Endothelial cell of umbilical vein (primary cell): ENCODE data around the gene KRTAP10-7. TPM values are rescaled to one million over a fixed set of nuclear protein-coding genes. Genes with fewer than 3 reads are reported as not detected.

Source experiments
- BruUV-seq: library from RNA; stranded (reverse); fragments of 400-500 nt; replicated peaks from 2 replicates; lab custom pipeline; 2021; lab: Mats Ljungman, UMichigan
- CTCF ChIA-PET: fragments of 300-600, 350-600 bp; sonication (Branson Sonifier 250); formaldehyde crosslinking; loops from one replicate; lab custom pipeline; 2021; ENCODE audit warnings: antibody characterized with exemption, inconsistent platforms; lab: Charles Lee
- POLR2A ChIA-PET: fragments of 300-600, 350-600 bp; sonication (Branson Sonifier 250); formaldehyde crosslinking; loops from one replicate; lab custom pipeline; 2021; ENCODE audit warnings: antibody characterized with exemption, inconsistent platforms; lab: Charles Lee
- DNase-seq: peaks from one replicate; pipeline ENCODE4 v3.0.0-alpha.2; 2011; ENCODE audit warnings: low read depth, low spot score
- FAIRE-seq: peaks from 2 replicates; lab custom pipeline; 2011; peaks lifted over from hg19 to GRCh38; lab: Jason Lieb, UNC
- H2AFZ ChIP-seq: 2 replicates; pipeline ENCODE4 v1.6.0; 2012; ENCODE audit warnings: low read depth, low read length, control low read depth, inconsistent platforms
- H3K27ac ChIP-seq: 2 replicates; pipeline ENCODE4 v1.5.1; 2011; ENCODE audit warnings: low read depth, mild to moderate bottlenecking, control low read depth, low read length, moderate library complexity; ENCODE audit not compliant: insufficient read depth
- H3K27me3 ChIP-seq, 2 experiments: 2 replicates each; pipeline versions ENCODE4 v1.6.0 to v1.6.1; 2011; ENCODE audit warnings: low read length in 2 of 2, mixed read lengths in 1 of 2; ENCODE audit not compliant: control insufficient read depth in 2 of 2, insufficient read depth in 2 of 2
- H3K36me3 ChIP-seq, 2 experiments: 2 replicates in 1 of 2; 3 replicates in 1 of 2; pipeline ENCODE4 v1.5.1; 2011; ENCODE audit warnings: low read length in 2 of 2, mild to moderate bottlenecking in 1 of 2, moderate library complexity in 1 of 2; ENCODE audit not compliant: control insufficient read depth in 2 of 2, insufficient read depth in 2 of 2; ENCODE audit errors: extremely low read depth in 1 of 2
- H3K4me1 ChIP-seq: 3 replicates; pipeline ENCODE4 v1.5.1; 2011; ENCODE audit warnings: mild to moderate bottlenecking, low read length; ENCODE audit not compliant: control insufficient read depth, insufficient read depth; ENCODE audit errors: extremely low read depth
- H3K4me2 ChIP-seq: 2 replicates; pipeline ENCODE4 v1.6.1; 2011; ENCODE audit warnings: low read length, control low read depth, mixed read lengths; ENCODE audit not compliant: insufficient read depth
- H3K4me3 ChIP-seq, 3 experiments: fragments of 200-600 bp in 1 of 3; sonication (generic), shearing (Covaris generic) in 1 of 3; replicated peaks in 1 of 3; 2 replicates each; pipeline ENCODE4 v1.5.1; 2011 to 2016; ENCODE audit warnings: control low read depth in 3 of 3, low read length in 3 of 3, mild to moderate bottlenecking in 2 of 3, inconsistent platforms in 1 of 3, low read depth in 1 of 3, moderate library complexity in 1 of 3; ENCODE audit not compliant: insufficient read depth in 1 of 3
- H3K79me2 ChIP-seq: 2 replicates; pipeline ENCODE4 v1.6.0; 2012; ENCODE audit warnings: low read length, inconsistent platforms; ENCODE audit not compliant: control insufficient read depth, insufficient read depth
- H3K9ac ChIP-seq: replicated peaks from 2 replicates; pipeline ENCODE3; 2011; ENCODE audit warnings: low read length, control low read depth; ENCODE audit not compliant: insufficient read depth; ENCODE audit errors: extremely low read depth
- H3K9me1 ChIP-seq: replicated peaks from 3 replicates; pipeline ENCODE4 v1.6.0; 2011; ENCODE audit warnings: mild to moderate bottlenecking, low read length; ENCODE audit not compliant: control insufficient read depth, insufficient read depth; ENCODE audit errors: extremely low read depth
- H3K9me3 ChIP-seq: replicated peaks from 2 replicates; pipeline ENCODE4 v1.5.1; 2012; ENCODE audit warnings: low read length, inconsistent platforms; ENCODE audit not compliant: control insufficient read depth, insufficient read depth
- H4K20me1 ChIP-seq: replicated peaks from 2 replicates; pipeline ENCODE3; 2011; ENCODE audit warnings: mild to moderate bottlenecking, low read length; ENCODE audit not compliant: control insufficient read depth, insufficient read depth; ENCODE audit errors: extremely low read depth
- POLR2A ChIP-seq: IDR thresholded peaks from 2 replicates; pipeline ENCODE4 v1.6.1; 2012; ENCODE audit warnings: low read depth, mild to moderate bottlenecking, control low read depth, low read length
- POLR2AphosphoS5 ChIP-seq: IDR thresholded peaks from 2 replicates; pipeline ENCODE4 v1.6.1; 2012; ENCODE audit warnings: low read depth, mild to moderate bottlenecking, control low read depth, low read length, moderate library complexity; ENCODE audit not compliant: insufficient read depth
- dilution Hi-C: fragments of 300-500 bp; cut with MboI; formaldehyde crosslinking; loops from one replicate; pipeline ENCODE4 v1.15.0; 2019; ENCODE audit warnings: low sequenced_read_pairs; ENCODE audit not compliant: extremely low pct_ligation_motif_present
- intact Hi-C: fragments of 100-400 bp; cut with micrococcal nuclease; formaldehyde crosslinking; loops from one replicate; pipeline ENCODE4 v1.10.0; 2022
- polyA plus RNA-seq, 4 experiments: library from polyadenylated mRNA; depleted of rRNA in 3 of 4; stranded (reverse) in 3 of 4; unstranded in 1 of 4; fragments of >200 nt; gene quantifications; 2 replicates each; pipeline versions ENCODE4 v1.2.1 to v1.2.3, GENCODE V29; 2011 to 2012; ENCODE audit warnings: missing spikeins in 1 of 4
- total RNA-seq: library from RNA; stranded (reverse); gene quantifications from 2 replicates; pipeline ENCODE4 v1.2.3, GENCODE V29; 2021
- TF ChIP-seq, protein P1 (sequence below), 2 donors: IDR thresholded peaks; 1 replicate in 1 of 2; 2 replicates in 1 of 2; pipeline ENCODE4 v1.5.1; 2011; ENCODE audit warnings: low read length in 2 of 2, mild to moderate bottlenecking in 2 of 2, moderate library complexity in 2 of 2, control low read depth in 1 of 2, inconsistent platforms in 1 of 2, low read depth in 1 of 2; ENCODE audit not compliant: insufficient read depth in 1 of 2; ENCODE audit errors: extremely low read depth in 1 of 2
- TF ChIP-seq, protein P2 (sequence below): IDR thresholded peaks from 2 replicates; pipeline ENCODE4 v1.6.1; 2011; ENCODE audit not compliant: insufficient read depth, insufficient read length

KRTAP10-7 gene
- total and polyA plus RNA-seq, 2 donors (not counting 3 experiments of a cell fraction or from before 2014, with no cell fraction given), result not detected

- Histone ChIP-seq H3K4me2 (no peak overlapping the region), H3K36me3 (no peaks in the 10 kb centered on the region), H3K27ac (no peak overlapping the region), H2AFZ (no peak overlapping the region), H3K27me3 (peaks cover 0 to 2% of the 10 kb centered on the region in 2 experiments), H3K4me1 (no peaks in the 10 kb centered on the region), H3K9me1 (no peaks in the 10 kb centered on the region), H3K9ac (no peak overlapping the region), H3K79me2 (no peaks in the 10 kb centered on the region), H3K9me3 (no peaks in the 10 kb centered on the region), H3K4me3 (no peak overlapping the region), H4K20me1 (no peaks in the 10 kb centered on the region)
- ChIA-PET CTCF (interaction anchor here (1.7 kb wide), 1 partner anchor 198 kb away, joined by 5 read pairs; no protein-coding TSS in a partner anchor), POLR2A (no interaction called here)
- dilution Hi-C loops, result no loop called here
- FAIRE-seq (no peak), DNase-seq (no peak)
- TF ChIP-seq, protein P1, sequence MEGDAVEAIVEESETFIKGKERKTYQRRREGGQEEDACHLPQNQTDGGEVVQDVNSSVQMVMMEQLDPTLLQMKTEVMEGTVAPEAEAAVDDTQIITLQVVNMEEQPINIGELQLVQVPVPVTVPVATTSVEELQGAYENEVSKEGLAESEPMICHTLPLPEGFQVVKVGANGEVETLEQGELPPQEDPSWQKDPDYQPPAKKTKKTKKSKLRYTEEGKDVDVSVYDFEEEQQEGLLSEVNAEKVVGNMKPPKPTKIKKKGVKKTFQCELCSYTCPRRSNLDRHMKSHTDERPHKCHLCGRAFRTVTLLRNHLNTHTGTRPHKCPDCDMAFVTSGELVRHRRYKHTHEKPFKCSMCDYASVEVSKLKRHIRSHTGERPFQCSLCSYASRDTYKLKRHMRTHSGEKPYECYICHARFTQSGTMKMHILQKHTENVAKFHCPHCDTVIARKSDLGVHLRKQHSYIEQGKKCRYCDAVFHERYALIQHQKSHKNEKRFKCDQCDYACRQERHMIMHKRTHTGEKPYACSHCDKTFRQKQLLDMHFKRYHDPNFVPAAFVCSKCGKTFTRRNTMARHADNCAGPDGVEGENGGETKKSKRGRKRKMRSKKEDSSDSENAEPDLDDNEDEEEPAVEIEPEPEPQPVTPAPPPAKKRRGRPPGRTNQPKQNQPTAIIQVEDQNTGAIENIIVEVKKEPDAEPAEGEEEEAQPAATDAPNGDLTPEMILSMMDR (IDR thresholded peaks at IDR 0.05; ENCODE audit: extremely low read depth in 1 of 2, insufficient read depth in 1 of 2, low read depth in 1 of 2, low read length in 2 of 2), result no peak
- no peak for TF ChIP-seq POLR2A
- BruUV-seq, result no TSS peak
- intact Hi-C loops, result no loop called here
Observed at GRCh38 chr21:44595524-44595923, 4.9 kb upstream of the KRTAP10-7 start.

GRCh38 chr21:44596068-44596725 lies 4.2 kb upstream of the KRTAP10-7 start:
- no peak overlapping the region for H3K9ac ChIP-seq
- CTCF ChIA-PET, result interaction anchor here (1.1 to 1.7 kb wide), 2 partner anchors 197 kb away, joined by 4 to 5 read pairs; no protein-coding TSS in a partner anchor
- H3K4me2 ChIP-seq, result no peak overlapping the region
- dilution Hi-C loops, result no loop called here
- intact Hi-C loops, result no loop called here
- no peaks in the 10 kb centered on the region for H4K20me1 ChIP-seq
- TF ChIP-seq, protein P2, sequence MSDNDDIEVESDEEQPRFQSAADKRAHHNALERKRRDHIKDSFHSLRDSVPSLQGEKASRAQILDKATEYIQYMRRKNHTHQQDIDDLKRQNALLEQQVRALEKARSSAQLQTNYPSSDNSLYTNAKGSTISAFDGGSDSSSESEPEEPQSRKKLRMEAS, result no peak
- TF ChIP-seq, protein P1 (IDR thresholded peaks at IDR 0.05; ENCODE audit: extremely low read depth in 1 of 2, insufficient read depth in 1 of 2, low read depth in 1 of 2, low read length in 2 of 2), result no peak
- TF ChIP-seq POLR2AphosphoS5, result no peak
- H3K27me3 ChIP-seq, result peaks cover 0 to 2% of the 10 kb centered on the region in 2 experiments
- H3K79me2 ChIP-seq, result no peaks in the 10 kb centered on the region
- H3K9me3 ChIP-seq, result no peaks in the 10 kb centered on the region
- H3K36me3 ChIP-seq, result no peaks in the 10 kb centered on the region
- H3K4me3 ChIP-seq, result no peak overlapping the region
- FAIRE-seq, result no peak
- H3K4me1 ChIP-seq, result no peaks in the 10 kb centered on the region
- POLR2A ChIA-PET, result no interaction called here
- no peak overlapping the region for H3K27ac ChIP-seq
- H2AFZ ChIP-seq, result no peak overlapping the region
- DNase-seq, result no peak
- BruUV-seq, result no TSS peak
- H3K9me1 ChIP-seq, result no peaks in the 10 kb centered on the region
